Stomach smooth muscle (tissue), 2 donors: Measurements from ENCODE around the gene MAGEA8.
"Not testable (repeated sequence)": the region's sequence is repeated elsewhere in the genome, so short reads cannot be mapped to it uniquely, and the experiment has no call there.

Experiments
- H3K27ac ChIP-seq: one replicate; pipeline ENCODE4 v1.7.0; 2013; ENCODE audit warnings: mild to moderate bottlenecking, low read length, inconsistent platforms
- H3K27me3 ChIP-seq, 2 donors: one replicate each; pipeline ENCODE4 v1.7.0; 2013; ENCODE audit warnings: low read length in 2 of 2; ENCODE audit not compliant: insufficient read depth in 2 of 2, control insufficient read depth in 1 of 2
- H3K36me3 ChIP-seq, 2 donors: one replicate each; pipeline ENCODE4 v1.7.0; 2013; ENCODE audit warnings: low read length in 2 of 2; ENCODE audit not compliant: control insufficient read depth in 2 of 2, insufficient read depth in 2 of 2
- H3K4me1 ChIP-seq: one replicate; pipeline ENCODE4 v1.7.0; 2013; ENCODE audit warnings: low read length; ENCODE audit not compliant: control insufficient read depth, insufficient read depth
- H3K4me3 ChIP-seq, 2 donors: one replicate each; pipeline ENCODE4 v1.7.0; 2013; ENCODE audit warnings: low read length in 2 of 2
- H3K9ac ChIP-seq, 2 donors: one replicate each; pipeline ENCODE4 v1.7.0; 2013; ENCODE audit warnings: low read length in 2 of 2, mild to moderate bottlenecking in 1 of 2
- H3K9me3 ChIP-seq, 2 donors: one replicate each; pipeline ENCODE4 v1.7.0; 2013; ENCODE audit warnings: low read length in 2 of 2; ENCODE audit not compliant: control insufficient read depth in 2 of 2
- donor health status: healthy.
- donor health status: Pancreatic carcinoma.

The MAGEA8 gene, protein sequence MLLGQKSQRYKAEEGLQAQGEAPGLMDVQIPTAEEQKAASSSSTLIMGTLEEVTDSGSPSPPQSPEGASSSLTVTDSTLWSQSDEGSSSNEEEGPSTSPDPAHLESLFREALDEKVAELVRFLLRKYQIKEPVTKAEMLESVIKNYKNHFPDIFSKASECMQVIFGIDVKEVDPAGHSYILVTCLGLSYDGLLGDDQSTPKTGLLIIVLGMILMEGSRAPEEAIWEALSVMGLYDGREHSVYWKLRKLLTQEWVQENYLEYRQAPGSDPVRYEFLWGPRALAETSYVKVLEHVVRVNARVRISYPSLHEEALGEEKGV

DNA sequence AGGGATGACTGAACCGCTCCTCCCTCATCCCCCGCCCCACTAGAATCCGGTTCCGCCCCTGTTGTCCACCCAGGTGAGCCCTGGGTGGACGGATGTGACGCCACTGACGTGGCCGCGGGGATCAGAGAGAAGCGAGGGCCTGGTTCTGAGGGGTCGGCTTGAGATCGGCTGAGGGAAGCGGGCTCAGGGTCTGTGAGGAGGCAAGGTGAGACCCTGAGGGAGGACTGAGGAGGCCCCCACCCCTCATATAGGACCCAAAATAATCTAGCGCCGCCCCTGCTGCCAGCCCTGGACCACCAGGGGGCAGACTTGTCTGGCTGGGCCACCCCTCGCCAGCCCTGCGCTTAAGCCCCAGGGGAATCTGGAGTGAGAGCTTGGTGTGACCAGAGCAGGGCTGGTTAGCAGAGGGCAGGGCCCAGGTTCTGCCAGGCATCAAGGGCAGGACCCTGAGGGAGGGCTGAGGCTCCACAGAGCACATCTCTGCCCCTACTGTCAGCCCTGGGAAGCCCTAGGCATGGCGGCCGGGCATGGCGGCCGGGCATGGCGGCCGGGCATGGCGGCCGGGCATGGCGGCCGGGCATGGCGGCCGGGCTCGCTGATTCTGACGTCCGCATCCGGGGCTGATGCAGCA lies at the start of gene MAGEA8:
TSS of gene MAGEA8 (plus strand) at position 103 of the 631 bp plus-strand sequence. CDS start 3,090 bp downstream, outside the sequence.
- H3K4me1 ChIP-seq, result no peaks in the 10 kb centered on the region
- H3K4me3 ChIP-seq, result no peak within 1 kb of the TSS
- peaks cover 0 to 2% of the 10 kb centered on the region in 2 donors for H3K27me3 ChIP-seq
- no peaks in the 10 kb centered on the region for H3K36me3 ChIP-seq
- no peak within 1 kb of the TSS for H3K9ac ChIP-seq
- no peaks in the 10 kb centered on the region for H3K9me3 ChIP-seq
- no peak within 1 kb of the TSS for H3K27ac ChIP-seq

DNA sequence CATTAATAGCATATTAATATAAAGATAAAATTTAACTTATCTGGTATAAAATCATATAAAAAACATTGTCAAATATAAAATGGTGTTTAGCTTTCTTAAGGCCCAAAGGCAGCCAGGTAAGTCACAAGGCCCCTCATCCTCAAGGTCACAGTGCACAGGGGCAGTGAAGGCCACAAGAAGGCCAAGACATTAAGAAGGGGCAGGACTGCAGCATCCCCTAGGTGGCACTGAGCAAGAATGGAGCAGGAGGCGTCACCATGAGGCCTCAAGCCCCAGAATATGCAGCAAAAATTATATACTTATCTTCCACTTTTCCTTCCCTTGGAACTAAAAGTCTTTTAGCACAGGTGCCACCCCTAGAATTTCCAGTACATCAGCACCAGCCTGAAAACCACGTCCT lies 49.5 kb upstream of the MAGEA8 start:
- Histone ChIP-seq H3K9ac (no peak overlapping the region), H3K36me3 (no peaks in the 10 kb centered on the region), H3K4me3 (no peak overlapping the region), H3K4me1 (no peaks in the 10 kb centered on the region), H3K27ac (no peak overlapping the region), H3K9me3 (no peaks in the 10 kb centered on the region), H3K27me3 (no peaks in the 10 kb centered on the region)

DNA sequence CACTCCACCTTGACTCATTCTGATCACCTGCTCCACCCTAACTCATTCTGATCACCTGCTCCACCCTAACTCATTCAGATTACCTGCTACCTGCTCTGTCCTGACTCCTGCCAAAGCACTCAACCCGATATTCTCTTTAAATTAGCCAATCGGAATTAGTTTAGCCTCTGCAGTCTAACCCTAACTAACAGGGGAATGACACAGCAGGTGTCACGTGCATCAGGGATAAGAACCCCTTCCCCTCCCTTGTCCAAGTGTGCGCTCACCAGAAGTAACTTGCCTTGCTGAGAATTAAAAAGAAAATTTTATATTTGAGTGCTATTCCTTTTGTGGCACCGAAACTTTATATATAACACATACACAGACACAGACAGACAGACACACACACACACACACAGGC lies 44.3 kb upstream of the MAGEA8 start:
- H3K4me3 ChIP-seq, H3K36me3 ChIP-seq, H3K9me3 ChIP-seq, H3K4me1 ChIP-seq, H3K9ac ChIP-seq, H3K27me3 ChIP-seq, H3K27ac ChIP-seq: not testable (repeated sequence)

DNA sequence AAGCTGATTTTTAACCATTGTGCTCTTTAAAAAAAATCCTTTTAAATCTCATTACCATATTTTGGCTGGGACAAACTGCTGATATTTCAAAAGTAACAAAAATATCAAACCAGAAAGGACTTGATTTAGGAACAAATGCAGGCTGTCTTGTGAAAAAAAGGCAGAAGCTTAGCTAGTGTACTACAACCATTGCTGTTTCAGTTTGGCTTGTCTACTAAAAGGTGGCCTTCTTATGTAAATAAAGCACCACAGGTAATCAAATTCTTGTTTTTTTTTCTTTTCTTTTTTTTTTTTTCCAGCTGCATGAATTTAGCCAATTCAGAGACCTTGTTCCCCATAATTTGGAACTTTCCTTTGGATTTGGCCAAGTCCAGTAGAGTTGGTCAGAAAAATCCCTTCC lies 43.8 kb upstream of the MAGEA8 start:
- Histone ChIP-seq H3K36me3 (no peaks in the 10 kb centered on the region), H3K27me3 (no peaks in the 10 kb centered on the region), H3K27ac (no peak overlapping the region), H3K4me1 (no peaks in the 10 kb centered on the region), H3K9ac (no peak overlapping the region), H3K9me3 (no peaks in the 10 kb centered on the region), H3K4me3 (no peak overlapping the region)

DNA sequence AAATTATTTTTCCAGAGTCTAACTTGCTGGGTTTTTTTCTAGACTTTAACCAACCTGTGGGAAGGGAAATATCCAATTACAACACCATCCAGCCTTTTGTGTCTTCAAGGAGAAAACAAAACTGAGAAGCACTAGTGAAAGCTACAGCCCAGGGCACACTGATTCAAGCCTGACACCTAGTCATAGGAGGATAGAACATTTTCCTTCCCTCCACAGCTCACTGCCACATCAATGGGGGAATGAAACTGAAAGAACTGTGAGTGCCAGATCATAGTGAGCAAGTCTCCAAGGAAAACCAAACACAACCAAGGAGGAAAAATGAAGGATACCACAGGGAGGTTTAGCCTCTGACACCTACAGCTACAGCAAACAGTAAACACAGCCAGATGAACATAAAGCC lies 43.3 kb upstream of the MAGEA8 start:
- Histone ChIP-seq H3K27ac (no peak overlapping the region), H3K9ac (no peak overlapping the region), H3K9me3 (no peaks in the 10 kb centered on the region), H3K4me1 (no peaks in the 10 kb centered on the region), H3K4me3 (no peak overlapping the region), H3K36me3 (no peaks in the 10 kb centered on the region), H3K27me3 (no peaks in the 10 kb centered on the region)

DNA sequence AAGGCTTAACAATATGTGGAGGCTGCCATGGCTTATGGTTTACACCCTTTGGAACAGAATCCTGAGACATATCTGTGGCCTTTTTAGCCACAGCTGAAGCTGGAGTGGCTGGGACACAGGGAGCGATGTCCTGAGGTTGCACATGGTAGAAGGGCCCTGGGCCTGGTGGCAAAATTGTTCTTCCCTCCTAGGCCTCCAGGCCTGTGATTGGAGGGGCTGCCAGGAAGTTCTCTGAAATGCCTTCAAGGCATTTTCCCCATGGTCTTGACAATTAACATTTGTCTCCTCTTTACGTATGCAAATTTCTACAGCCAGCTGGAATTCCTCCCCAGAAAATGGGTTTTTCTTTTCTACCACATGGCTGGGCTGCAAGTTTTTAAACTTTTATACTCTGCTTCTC lies 39.1 kb upstream of the MAGEA8 start:
- Histone ChIP-seq H3K36me3 (no peaks in the 10 kb centered on the region), H3K9ac (no peak overlapping the region), H3K4me1 (no peaks in the 10 kb centered on the region), H3K9me3 (no peaks in the 10 kb centered on the region), H3K4me3 (no peak overlapping the region), H3K27ac (no peak overlapping the region), H3K27me3 (peaks cover 0 to 2% of the 10 kb centered on the region in 2 donors)

DNA sequence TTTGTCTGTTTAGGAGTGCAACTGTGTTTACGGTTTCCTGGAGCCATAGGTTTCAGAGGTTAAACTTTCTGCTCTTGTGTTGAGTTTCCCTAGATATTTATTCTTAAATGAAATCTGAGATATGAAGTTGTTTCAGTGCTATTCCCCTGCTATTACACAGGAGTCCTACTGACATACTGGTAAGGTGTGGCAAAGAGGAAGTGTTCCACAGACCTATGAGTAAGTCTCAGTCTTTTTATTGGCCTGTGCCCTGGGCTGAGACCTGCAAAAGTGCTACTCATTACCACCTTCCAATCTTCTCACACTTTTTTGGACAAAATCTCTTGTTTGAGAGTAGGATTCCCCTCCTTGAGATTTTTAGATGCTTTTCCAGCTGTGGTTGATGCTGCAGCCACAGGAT lies 35.6 kb upstream of the MAGEA8 start:
- Histone ChIP-seq H3K27ac (no peak overlapping the region), H3K9me3 (no peaks in the 10 kb centered on the region), H3K4me1 (no peaks in the 10 kb centered on the region), H3K9ac (no peak overlapping the region), H3K36me3 (no peaks in the 10 kb centered on the region), H3K4me3 (no peak overlapping the region), H3K27me3 (peaks cover 0 to 5% of the 10 kb centered on the region in 2 donors)

DNA sequence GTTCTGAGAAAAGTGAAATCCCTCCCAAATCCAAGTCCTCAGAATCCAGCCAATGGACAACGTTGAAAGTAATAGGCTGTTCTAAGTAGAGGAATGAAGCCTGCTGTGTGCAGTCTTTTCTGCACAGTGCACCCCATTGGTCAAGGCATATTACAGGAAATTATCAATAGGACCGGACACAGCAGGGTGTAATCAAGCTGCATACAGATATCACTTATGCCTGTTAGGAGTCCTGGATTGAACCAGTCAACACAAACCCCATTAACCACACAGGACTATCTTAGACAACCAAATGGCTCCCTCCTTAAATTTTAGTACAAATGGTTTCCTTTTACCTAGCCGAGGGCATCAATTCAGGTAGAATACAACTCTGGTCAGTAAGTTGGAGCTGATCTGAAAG lies 34.2 kb upstream of the MAGEA8 start:
- H3K36me3 ChIP-seq, result no peaks in the 10 kb centered on the region
- H3K9me3 ChIP-seq, result no peaks in the 10 kb centered on the region
- no peak overlapping the region for H3K27ac ChIP-seq
- no peaks in the 10 kb centered on the region for H3K4me1 ChIP-seq
- no peak overlapping the region for H3K4me3 ChIP-seq
- peaks cover 0 to 5% of the 10 kb centered on the region in 2 donors for H3K27me3 ChIP-seq
- no peak overlapping the region for H3K9ac ChIP-seq

DNA sequence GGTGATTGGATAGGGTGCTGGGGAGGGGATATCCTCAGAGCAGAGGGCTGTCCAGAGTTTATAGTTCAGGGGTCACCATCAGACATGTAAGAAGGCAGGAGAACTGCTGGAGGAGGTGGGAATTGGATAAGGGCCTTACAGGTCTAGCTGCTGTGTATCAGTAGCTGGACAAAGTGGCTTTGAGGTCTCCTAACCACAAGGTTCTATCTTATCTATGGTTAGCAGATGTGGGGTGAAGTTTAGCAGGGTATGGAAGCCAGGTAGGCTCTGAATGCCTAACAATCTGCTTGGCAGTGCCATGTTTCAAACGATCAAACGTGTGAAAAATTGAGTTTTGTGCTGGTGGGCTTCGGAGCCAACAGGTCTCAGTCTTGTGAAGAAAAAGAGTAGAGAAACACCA lies 32.1 kb upstream of the MAGEA8 start:
- Histone ChIP-seq H3K9me3 (no peaks in the 10 kb centered on the region), H3K9ac (no peak overlapping the region), H3K36me3 (no peaks in the 10 kb centered on the region), H3K4me1 (no peaks in the 10 kb centered on the region), H3K27ac (no peak overlapping the region), H3K4me3 (no peak overlapping the region), H3K27me3 (peaks cover 0 to 5% of the 10 kb centered on the region in 2 donors)

DNA sequence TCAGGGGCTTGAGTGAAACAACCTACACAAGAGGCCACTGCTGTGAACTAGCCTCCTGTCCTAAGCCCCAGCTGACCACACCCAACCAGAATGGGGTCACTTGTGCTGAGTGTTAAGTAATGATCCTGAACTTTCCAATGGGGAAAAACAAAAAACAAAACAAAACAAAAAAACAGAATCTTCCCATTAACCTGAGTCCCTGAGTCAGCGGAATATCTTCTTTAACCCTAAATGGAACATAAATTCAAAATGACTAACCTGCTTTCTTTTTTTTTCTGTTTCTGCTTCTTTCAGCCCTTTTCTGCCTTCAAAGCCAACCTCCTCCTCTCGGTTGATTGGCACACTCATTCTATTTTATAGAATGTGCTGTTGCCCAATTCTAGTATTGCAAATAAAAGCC lies 31.2 kb upstream of the MAGEA8 start:
- Histone ChIP-seq H3K4me3 (no peak overlapping the region), H3K27ac (no peak overlapping the region), H3K9me3 (no peaks in the 10 kb centered on the region), H3K9ac (no peak overlapping the region), H3K27me3 (peaks cover 0 to 5% of the 10 kb centered on the region in 2 donors), H3K36me3 (no peaks in the 10 kb centered on the region), H3K4me1 (no peaks in the 10 kb centered on the region)

DNA sequence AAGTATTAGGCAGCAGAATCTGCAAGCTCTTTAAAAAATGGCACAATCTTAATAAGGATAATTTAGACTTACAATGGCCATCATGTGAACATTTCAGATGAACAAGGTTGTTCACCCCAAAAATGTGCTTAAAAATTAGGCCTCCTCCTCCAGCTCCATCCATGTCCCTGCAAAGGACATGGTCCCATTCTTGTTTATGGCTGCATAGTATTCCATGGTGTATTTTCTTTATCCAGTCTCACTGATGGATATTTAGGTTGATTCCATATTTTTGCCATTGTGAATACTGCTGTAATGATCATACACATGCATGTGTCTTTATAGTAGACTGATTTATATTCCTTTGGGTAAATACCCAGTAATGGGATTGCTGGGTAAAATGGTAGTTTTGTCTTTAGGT lies 29.1 kb upstream of the MAGEA8 start:
- Histone ChIP-seq H3K9me3 (no peaks in the 10 kb centered on the region), H3K9ac (no peak overlapping the region), H3K27ac (no peak overlapping the region), H3K36me3 (no peaks in the 10 kb centered on the region), H3K4me1 (no peaks in the 10 kb centered on the region), H3K27me3 (peaks cover 0 to 3% of the 10 kb centered on the region in 2 donors), H3K4me3 (no peak overlapping the region)
